Activated CD4-positive, alpha-beta memory T cell treated with anti-CD3 and anti-CD28 coated beads for 36 hours (primary cell): ENCODE results near the gene KLHL40. TPM values are rescaled to one million over a fixed set of nuclear protein-coding genes. Genes with fewer than 3 reads are reported as not detected.

Experiments used
- CTCF ChIA-PET: fragments of 350-600 bp; sonication (Branson Sonifier 250); formaldehyde crosslinking; loops from one replicate; lab custom pipeline; 2021; ENCODE audit warnings: antibody characterized with exemption, inconsistent platforms; lab: Charles Lee
- POLR2A ChIA-PET: fragments of 350-600 bp; sonication (Branson Sonifier 250); formaldehyde crosslinking; loops from one replicate; lab custom pipeline; 2021; ENCODE audit warnings: antibody characterized with exemption; lab: Charles Lee
- DNase-seq: peaks from one replicate; pipeline ENCODE4 v3.0.0-alpha.2; 2020
- H3K27ac Mint-ChIP-seq: one replicate; pipeline ENCODE4 v1.8.0; 2021; ENCODE audit warnings: mixed read lengths
- H3K27me3 Mint-ChIP-seq: one replicate; pipeline ENCODE4 v1.8.0; 2021; ENCODE audit warnings: mixed read lengths
- H3K36me3 Mint-ChIP-seq: one replicate; pipeline ENCODE4 v1.8.0; 2021; ENCODE audit warnings: mixed read lengths
- H3K4me1 Mint-ChIP-seq: one replicate; pipeline ENCODE4 v1.8.0; 2021; ENCODE audit warnings: low read depth, mixed read lengths
- H3K4me3 Mint-ChIP-seq: one replicate; pipeline ENCODE4 v1.8.0; 2021; ENCODE audit warnings: mild to moderate bottlenecking, mixed read lengths
- H3K9me3 Mint-ChIP-seq: one replicate; pipeline ENCODE4 v1.8.0; 2021; ENCODE audit warnings: mixed read lengths
- intact Hi-C: fragments of 100-400 bp; cut with micrococcal nuclease; formaldehyde crosslinking; loops from one replicate; pipeline ENCODE4 v1.15.1; 2023
- total RNA-seq, 2 experiments: library from RNA; stranded (reverse); gene quantifications; one replicate each; pipeline ENCODE4 v1.2.3, GENCODE V29; 2021

Gene KLHL40
- total RNA-seq, 2 experiments from 2014 or later: not detected

DNA sequence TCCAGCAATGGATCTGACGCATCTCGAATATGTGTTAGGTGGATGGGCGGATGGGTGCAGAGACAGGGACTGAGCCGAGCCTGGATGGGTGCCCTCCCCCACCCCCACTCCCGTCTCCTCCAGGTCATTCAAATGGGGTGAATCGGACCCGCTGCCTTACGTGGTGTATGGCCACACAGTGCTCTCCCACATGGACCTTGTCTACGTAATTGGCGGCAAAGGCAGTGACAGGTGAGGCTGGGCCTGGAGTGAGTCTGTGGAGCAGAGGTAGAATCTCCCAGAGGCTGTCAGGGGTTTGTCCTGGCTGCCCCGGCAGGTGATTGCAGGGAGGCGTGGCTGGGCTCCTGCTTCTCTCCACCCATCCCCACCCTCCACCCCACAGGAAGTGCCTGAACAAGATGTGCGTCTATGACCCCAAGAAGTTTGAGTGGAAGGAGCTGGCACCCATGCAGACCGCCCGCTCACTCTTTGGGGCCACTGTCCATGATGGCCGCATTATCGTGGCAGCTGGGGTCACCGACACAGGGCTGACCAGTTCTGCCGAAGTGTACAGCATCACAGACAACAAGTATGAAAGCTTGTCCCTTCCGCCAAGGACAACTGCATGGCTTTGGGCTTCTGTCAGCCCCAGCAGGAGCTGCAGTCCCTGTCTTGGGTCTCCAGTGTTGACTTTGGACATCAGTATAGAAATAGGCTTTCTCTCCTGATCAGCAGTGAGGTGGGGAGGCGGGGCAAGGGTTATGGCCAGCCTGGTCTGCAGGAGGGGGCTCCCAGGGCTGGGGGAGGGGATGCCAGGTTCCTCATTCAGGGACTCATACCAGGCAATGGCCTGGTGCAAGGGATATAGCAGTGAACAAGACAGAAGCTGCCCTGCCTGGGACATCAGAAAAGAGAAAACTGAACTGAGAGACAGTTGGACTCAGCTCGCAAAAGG is 3.4 kb downstream of the KLHL40 start:
- CTCF ChIA-PET: no interaction called here
- Mint-ChIP-seq H3K27ac (no peak overlapping the region), H3K4me3 (no peak overlapping the region), H3K9me3 (no peaks in the 10 kb centered on the region), H3K36me3 (no peaks in the 10 kb centered on the region), H3K27me3 (peaks cover 19% of the 10 kb centered on the region), H3K4me1 (peaks cover 5% of the 10 kb centered on the region)
- intact Hi-C loops: no loop called here
- DNase-seq: no peak
- POLR2A ChIA-PET: no interaction called here

DNA sequence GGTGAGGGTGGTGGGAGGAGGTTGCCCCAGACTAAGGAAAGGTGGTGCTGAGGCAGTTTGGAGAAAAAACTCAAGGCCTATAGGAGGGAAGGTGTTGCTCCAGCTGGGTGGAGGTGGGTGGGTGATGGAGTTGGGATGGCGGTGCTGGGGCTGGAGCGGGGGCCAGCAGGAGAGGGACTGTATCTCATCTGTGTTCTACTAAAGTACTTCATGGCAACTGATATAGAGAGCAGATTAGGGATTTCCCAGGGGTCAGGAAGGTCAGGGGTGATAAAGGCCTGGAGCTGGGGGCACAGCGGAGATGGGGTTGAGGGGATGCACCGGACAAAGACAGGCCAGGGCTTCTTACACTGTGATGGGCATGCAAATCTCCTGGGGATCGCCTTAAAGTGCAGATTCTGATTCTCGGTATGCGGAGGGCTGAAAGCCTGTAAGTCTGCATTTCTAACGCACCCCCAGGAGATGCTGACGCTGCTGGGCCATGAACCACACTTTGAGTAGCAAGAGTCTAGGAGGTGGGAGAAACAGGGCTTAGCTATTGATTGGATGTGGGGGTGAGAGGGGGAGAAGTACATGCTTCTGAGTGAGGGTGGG is 4.2 kb downstream of the KLHL40 start:
- Mint-ChIP-seq H3K36me3 (no peaks in the 10 kb centered on the region), H3K4me1 (peaks cover 4% of the 10 kb centered on the region), H3K27ac (no peak overlapping the region), H3K9me3 (no peaks in the 10 kb centered on the region), H3K27me3 (peaks cover 19% of the 10 kb centered on the region), H3K4me3 (no peak overlapping the region)
- ChIA-PET POLR2A (no interaction called here), CTCF (no interaction called here)
- DNase-seq: no peak
- intact Hi-C loops: no loop called here

DNA sequence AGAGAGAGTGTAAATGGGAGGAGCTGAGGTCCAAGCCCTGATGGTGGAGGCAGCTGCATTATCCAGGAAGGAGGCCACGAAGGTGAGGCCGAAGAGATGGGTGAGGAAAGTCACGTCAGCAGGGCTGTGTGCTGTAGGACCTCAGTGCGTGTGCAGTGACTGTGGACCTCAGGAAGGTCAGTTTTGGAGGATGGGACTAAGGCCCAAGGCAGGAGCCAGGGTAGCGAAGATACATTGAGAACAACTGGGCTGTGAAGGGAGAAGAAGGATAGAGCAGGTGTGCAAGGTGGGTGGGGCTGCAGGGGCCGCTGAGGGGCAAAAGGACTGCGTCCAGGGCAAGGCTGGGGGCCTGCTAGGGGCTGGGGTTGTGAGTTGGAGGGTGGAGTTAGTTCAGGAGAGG is 4.9 kb downstream of the KLHL40 start:
- H3K36me3 Mint-ChIP-seq: no peaks in the 10 kb centered on the region

DNA sequence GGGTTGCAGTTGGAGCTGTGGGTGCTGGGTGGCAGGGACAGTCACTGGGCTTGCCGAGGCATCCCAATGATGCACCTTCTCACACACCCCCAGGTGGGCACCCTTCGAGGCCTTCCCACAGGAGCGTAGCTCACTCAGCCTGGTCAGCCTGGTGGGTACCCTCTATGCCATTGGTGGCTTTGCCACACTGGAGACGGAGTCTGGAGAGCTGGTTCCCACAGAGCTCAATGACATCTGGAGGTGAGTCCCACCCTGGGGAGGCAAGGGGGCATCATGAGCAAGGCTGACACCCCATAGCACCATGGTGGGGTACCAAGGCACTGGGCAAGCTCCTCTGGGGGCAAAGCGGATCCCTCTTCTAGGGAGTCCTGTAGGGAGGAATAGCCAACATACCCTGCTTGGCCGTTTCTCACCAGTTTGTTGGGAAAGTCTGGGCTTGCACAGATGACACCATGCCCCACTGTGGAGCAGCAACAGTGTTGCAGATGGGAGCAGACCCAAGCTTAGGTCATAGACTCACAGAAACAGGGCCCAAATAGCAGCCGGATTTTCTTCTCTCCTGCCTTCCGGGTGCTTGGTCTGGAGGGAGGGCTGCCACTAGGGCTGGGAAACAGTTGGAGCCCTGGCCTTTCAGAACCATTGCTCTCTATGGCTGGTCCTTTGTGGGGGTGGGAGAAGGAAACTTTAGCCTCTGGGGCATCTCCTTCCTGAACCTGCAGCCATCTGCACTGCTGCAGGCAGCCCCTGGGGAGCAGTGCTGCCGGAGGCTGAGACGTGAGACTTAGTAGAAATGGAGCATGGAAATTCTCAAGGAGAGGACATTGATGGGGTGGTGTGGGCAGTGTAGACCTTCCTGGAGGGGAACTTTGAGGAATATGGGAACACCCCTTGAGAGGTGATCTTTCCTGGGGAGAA is 5.7 kb downstream of the KLHL40 start:
- no peak overlapping the region for H3K4me3 Mint-ChIP-seq
- no peaks in the 10 kb centered on the region for H3K36me3 Mint-ChIP-seq
- H3K27ac Mint-ChIP-seq: no peak overlapping the region
- intact Hi-C loops: no loop called here
- ChIA-PET CTCF (no interaction called here), POLR2A (no interaction called here)
- peaks cover 11% of the 10 kb centered on the region for H3K27me3 Mint-ChIP-seq
- no peak for DNase-seq
- no peaks in the 10 kb centered on the region for H3K4me1 Mint-ChIP-seq
- H3K9me3 Mint-ChIP-seq: no peaks in the 10 kb centered on the region

More for the DNA sequence above, 4.9 kb downstream of the KLHL40 start:
- Mint-ChIP-seq H3K4me3 (no peak overlapping the region), H3K9me3 (no peaks in the 10 kb centered on the region), H3K27me3 (peaks cover 18% of the 10 kb centered on the region), H3K27ac (no peak overlapping the region), H3K4me1 (peaks cover 4% of the 10 kb centered on the region)
- POLR2A ChIA-PET: no interaction called here
- CTCF ChIA-PET: no interaction called here
- no peak for DNase-seq
- intact Hi-C loops: no loop called here

DNA sequence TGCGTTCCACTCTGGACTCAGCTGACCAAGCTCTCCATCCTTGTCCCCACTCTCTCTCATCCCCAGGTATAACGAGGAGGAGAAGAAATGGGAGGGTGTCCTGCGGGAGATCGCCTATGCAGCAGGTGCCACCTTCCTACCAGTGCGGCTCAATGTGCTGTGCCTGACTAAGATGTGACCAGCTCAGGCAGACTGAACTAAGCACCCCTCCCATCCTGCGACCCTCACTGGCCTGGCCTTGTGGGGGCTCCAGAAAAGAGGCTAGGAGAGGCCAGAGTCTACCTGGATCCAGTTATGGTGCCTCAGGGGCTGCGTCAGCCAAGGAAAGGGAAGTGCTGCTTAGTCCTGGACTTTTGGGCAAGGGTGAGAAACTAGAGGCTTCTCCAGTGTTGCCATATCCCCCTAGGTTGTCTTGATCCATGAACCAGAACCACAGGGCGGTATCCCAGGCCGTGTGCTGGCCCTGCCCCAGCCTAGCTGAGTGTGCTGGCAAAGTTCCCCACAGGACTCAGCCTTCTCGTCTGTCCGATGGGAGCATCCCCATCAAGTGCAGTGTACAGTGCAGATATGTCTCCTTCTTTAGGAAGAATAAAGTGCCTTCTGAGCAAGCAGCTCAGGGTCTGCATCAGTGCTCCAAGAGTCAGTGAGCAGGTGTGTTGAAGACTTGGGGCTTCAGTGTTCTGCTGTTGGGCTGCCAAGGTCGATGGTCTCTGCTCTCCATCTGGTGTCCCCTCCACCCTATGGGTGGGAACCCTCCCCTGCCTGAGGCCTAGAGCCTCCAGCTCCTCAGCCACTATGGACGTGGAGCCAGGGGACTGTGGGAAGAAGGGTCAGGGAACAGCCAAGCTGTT is 6.7 kb downstream of the KLHL40 start:
- H3K36me3 Mint-ChIP-seq: no peaks in the 10 kb centered on the region
- H3K27me3 Mint-ChIP-seq: peaks cover 1% of the 10 kb centered on the region
- no peak for DNase-seq
- H3K9me3 Mint-ChIP-seq: no peaks in the 10 kb centered on the region
- intact Hi-C loops: no loop called here
- H3K4me3 Mint-ChIP-seq: no peak overlapping the region
- CTCF ChIA-PET: no interaction called here
- POLR2A ChIA-PET: no interaction called here
- H3K27ac Mint-ChIP-seq: no peak overlapping the region
- H3K4me1 Mint-ChIP-seq: no peaks in the 10 kb centered on the region

DNA sequence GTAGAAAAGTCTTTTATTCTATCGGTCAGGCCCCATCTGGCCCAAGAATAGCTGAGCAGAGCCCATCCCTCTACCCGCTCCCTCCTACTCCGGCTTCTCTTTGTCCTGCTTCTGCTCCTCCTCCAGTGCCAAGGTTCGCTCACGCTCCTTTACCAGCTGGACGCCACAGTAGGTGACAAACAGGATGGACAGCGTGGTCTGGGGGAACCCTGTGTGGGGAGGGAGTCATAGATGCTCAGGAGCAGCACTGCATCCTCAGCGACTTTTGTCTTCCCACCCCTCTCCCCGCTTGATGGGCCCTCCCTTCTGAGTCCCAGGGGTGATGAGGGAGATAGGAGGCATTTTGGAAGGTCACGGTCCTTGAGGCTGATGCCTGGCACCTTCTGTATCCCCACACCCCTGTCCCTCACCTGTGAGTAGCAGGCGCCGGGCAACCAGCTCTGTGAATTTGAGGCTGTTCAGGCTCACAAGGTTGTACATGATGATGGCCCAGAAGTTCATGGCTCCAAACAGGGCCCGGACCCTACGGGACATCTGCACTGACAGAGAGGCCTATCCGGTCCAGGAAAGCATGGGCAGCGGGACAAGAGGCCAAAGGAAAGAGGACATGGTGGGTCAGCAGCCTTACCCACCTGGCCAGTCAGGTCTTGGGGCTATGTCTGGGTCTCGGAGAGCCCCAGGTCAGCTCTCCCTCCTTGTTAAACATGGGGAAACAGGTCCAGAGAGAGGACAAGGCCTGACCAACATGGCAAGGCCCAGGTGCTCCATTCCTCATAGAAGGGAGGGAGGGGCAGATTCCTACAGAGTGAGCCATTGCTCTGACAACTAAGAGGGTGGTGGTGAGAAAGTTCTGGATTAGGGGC is 7.6 kb downstream of the KLHL40 start:
- H3K27ac Mint-ChIP-seq: no peak overlapping the region
- DNase-seq: no peak
- intact Hi-C loops: no loop called here
- no peaks in the 10 kb centered on the region for H3K9me3 Mint-ChIP-seq
- H3K27me3 Mint-ChIP-seq: no peaks in the 10 kb centered on the region
- H3K36me3 Mint-ChIP-seq: no peaks in the 10 kb centered on the region
- H3K4me3 Mint-ChIP-seq: no peak overlapping the region
- POLR2A ChIA-PET: no interaction called here
- no peaks in the 10 kb centered on the region for H3K4me1 Mint-ChIP-seq
- CTCF ChIA-PET: no interaction called here

DNA sequence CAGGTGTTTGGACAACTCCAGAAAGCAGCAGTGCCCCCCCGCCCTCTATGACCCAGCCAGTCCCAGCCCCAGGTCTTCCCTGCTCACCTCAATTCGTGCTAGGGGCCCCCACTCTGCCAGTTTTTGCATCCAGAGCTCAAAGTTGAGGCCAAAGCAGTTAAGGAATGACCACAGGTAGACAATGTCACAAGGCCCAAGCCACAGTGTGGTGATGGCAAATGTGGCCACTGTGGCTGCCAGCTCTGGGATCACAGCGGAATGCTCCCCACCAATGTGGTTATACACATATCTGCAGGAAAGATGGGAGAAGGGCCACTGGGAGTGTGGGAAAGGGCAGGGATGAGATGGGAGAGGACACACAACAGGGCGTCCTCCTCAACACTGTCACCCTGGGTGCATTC is 8.2 kb downstream of the KLHL40 start:
- H3K4me3 Mint-ChIP-seq: no peak overlapping the region
- H3K4me1 Mint-ChIP-seq: peaks cover 2% of the 10 kb centered on the region
- CTCF ChIA-PET: no interaction called here
- POLR2A ChIA-PET: no interaction called here
- H3K27me3 Mint-ChIP-seq: no peaks in the 10 kb centered on the region
- no peaks in the 10 kb centered on the region for H3K36me3 Mint-ChIP-seq
- DNase-seq: no peak
- no peaks in the 10 kb centered on the region for H3K9me3 Mint-ChIP-seq
- no peak overlapping the region for H3K27ac Mint-ChIP-seq
- intact Hi-C loops: no loop called here

DNA sequence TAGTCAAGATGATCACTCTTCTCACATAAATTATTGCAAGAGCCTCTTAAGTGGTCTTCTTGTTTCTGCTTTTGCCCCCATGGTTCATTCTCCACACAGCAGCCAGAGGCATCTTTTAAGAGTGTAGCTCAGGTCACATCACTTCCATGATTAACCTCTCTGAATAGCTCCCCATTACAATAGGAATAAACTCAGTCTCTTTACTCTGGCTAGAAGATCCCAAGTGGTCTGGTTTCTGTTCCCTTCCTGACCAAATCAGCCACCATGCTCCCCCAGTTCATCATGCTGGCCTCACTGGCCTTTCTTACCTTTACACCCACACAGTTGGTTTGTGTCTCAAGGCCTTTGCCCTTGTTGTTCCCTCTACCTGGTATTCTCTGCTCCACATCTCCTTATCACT is 9.0 kb downstream of the KLHL40 start:
- Mint-ChIP-seq H3K27ac (no peak overlapping the region), H3K36me3 (no peaks in the 10 kb centered on the region), H3K27me3 (no peaks in the 10 kb centered on the region), H3K4me3 (no peak overlapping the region), H3K9me3 (no peaks in the 10 kb centered on the region), H3K4me1 (peaks cover 6% of the 10 kb centered on the region)
- DNase-seq: no peak
- POLR2A ChIA-PET: no interaction called here
- intact Hi-C loops: no loop called here
- CTCF ChIA-PET: no interaction called here

DNA sequence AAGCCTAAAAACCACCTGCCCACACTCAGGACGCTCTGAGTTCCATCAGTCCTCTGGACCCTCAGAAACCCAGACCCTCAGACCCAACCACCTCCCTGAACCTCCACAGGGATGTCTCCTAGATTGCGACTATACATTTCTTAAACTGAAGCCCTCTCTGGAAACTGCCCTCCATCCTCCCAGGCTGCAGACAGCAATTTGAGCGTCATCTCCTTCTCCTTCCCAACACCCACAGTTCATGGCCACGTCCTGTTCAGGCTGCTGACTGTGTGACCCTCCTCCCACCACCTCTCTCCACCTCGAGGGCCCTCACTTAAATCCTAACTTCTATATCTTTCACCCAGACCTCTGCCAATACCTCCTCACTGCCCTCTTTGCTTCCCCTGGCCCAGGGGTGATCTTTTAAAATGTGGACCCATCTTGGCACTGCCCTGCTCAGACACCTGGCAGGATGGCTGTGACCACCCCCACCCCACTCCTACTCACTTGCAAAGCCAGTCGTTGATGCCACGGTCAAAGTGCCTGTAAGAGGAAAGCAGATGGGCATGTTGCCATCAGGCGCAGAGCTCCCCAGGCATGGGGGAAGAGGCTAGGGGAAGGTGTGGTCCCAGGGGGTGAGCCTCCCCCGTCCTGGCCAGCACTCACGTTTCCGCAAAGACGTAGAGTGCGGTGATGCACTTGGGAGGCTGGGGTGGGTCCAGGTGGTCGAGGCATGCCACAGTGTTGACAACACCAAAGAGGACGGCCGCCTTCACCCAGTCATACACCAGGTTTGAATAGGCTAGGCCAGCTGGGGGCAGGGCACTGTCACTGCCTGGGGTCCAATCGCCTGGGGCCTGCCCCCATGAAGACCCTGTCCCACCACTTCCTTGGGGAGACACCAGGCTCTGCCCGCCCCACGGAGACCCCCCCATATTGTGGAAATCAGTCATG is 11.3 kb downstream of the KLHL40 start:
- intact Hi-C loops: no loop called here
- CTCF ChIA-PET: no interaction called here
- H3K4me1 Mint-ChIP-seq: peaks cover 6% of the 10 kb centered on the region
- no peaks in the 10 kb centered on the region for H3K27me3 Mint-ChIP-seq
- no peak overlapping the region for H3K4me3 Mint-ChIP-seq
- no peak for DNase-seq
- no peaks in the 10 kb centered on the region for H3K9me3 Mint-ChIP-seq
- POLR2A ChIA-PET: no interaction called here
- no peak overlapping the region for H3K27ac Mint-ChIP-seq
- H3K36me3 Mint-ChIP-seq: no peaks in the 10 kb centered on the region

DNA sequence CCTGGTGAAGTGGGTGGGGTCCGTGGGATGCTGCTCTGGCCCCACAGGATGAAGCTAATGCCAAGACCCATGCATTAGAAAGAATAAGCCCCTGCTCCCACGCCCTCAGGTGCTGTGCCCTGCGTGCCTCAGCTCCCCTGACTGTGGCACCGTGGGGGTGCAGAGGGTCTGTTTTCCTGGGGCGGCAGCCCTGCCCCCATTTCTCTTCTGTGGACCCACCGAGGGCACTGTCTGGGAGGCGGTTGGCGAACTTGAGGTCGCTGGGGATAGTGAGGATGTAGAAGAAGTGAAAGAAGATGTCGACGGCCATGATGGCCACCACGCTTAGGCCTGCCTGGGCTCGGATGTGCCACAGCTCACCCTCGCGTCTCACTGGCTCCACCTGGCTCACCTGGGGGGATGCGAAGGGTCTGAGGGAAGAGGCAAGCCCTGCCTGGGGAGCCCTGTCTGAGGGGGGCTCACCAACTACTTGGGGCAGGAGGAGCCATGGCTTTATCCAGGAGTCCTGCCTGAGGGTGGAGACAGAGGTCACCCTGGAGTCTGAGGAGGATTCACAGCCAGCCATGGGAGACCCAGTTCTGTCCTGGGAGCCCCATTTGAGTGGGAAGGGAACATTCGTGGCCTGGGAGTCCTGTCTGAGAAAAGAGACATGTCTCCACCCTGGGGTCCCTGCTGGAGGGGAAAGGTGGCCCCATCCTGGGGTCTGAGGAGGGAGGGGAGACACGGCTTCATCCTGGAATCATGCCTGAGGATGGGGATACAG is 12.1 kb downstream of the KLHL40 start:
- ChIA-PET POLR2A (no interaction called here), CTCF (no interaction called here)
- intact Hi-C loops: no loop called here
- H3K9me3 Mint-ChIP-seq: no peaks in the 10 kb centered on the region
- H3K4me1 Mint-ChIP-seq: peaks cover 6% of the 10 kb centered on the region
- H3K27ac Mint-ChIP-seq: no peak overlapping the region
- DNase-seq: no peak
- H3K27me3 Mint-ChIP-seq: no peaks in the 10 kb centered on the region
- no peaks in the 10 kb centered on the region for H3K36me3 Mint-ChIP-seq
- H3K4me3 Mint-ChIP-seq: no peak overlapping the region
